Left renal pelvis (tissue), 4 donors: ENCODE results near the gene RAB30. TPM values are rescaled to one million over a fixed set of nuclear protein-coding genes. Genes with fewer than 3 reads are reported as not detected.

Source experiments
- polyA plus RNA-seq, 4 donors: library from polyadenylated mRNA; unstranded; fragments of 120-200 nt; gene quantifications; one replicate each; pipeline ENCODE4 v1.2.1, GENCODE V29; 2013; ENCODE audit not compliant: insufficient read length in 4 of 4

RAB30 gene
- polyA plus RNA-seq, 4 donors = 6.1 to 17.8 (median 8.8) TPM

Other genes starting within 250 kb of the RAB30 start
- 100 to 1,000 TPM; 203 to 317 (median 264) TPM for gene PRCP, start 171.5 kb downstream of the RAB30 start, polyA plus RNA-seq
- gene DDIAS, start 170.2 kb downstream of the RAB30 start, polyA plus RNA-seq = 1 to 10 TPM; 5.4 to 8.3 (median 7.3) TPM
- gene PCF11, start 85.2 kb upstream of the RAB30 start, polyA plus RNA-seq = 10 to 100 TPM; 61.5 to 84.1 (median 73.3) TPM
- 10 to 100 TPM in 3 of 4 donors, 1 to 10 TPM in 1; 9.5 to 19.8 (median 18.8) TPM for gene ANKRD42, start 121.8 kb upstream of the RAB30 start, polyA plus RNA-seq
- gene CCDC90B, start 214.5 kb upstream of the RAB30 start, polyA plus RNA-seq = 100 to 1,000 TPM in 1 of 4 donors, 10 to 100 TPM in 3; 80.9 to 103 (median 90.4) TPM